ENCODE data around the gene TNS1. TPM values are rescaled to one million over a fixed set of nuclear protein-coding genes. Genes with fewer than 3 reads are reported as not detected.

Gene TNS1
- total RNA-seq, 1 donor from 2014 or later = 0.13 TPM

DNA sequence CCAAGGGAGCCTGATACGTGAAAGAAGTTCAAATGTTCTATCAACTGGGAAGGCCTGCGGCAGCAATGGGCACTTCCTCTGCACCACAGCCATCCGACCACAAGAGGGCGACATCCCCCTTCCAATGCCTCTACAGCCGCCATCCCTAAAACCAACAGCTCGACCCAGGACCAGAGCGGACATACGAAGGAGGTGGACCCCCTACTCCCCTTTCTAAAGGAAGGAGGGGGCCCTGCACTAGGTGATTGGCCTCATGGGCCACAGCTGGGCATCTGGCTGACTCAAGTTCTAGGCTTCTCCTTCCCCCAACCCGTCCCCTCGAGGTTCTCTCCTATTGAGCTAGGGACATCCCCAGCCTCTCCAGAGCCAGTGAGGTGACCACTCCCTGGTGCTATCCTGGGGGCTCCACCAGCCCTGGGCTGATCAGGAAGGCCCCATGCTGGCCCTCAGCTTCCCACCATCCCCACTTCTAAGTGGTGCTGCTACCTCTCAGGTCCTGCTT, 217.2 kb downstream of the TNS1 start:
- POLR2A ChIA-PET = interaction anchor here (0.6 kb wide), 2 partner anchors 442 to 797 kb away, joined by 3 read pairs; no protein-coding TSS in a partner anchor
- Mint-ChIP-seq H3K27ac (no peak overlapping the region), H3K27me3 (no peaks in the 10 kb centered on the region), H3K4me1 (peaks cover 18% of the 10 kb centered on the region), H3K9me3 (peaks cover 13% of the 10 kb centered on the region), H3K36me3 (ENCODE audit: low read depth) (no peaks in the 10 kb centered on the region), H3K4me3 (no peak overlapping the region)
- intact Hi-C loops (cut with micrococcal nuclease) = loop anchor here (1.0 kb wide), 5 partner anchors 101 to 283 kb away; no protein-coding TSS in a partner anchor
- TF ChIP-seq, protein P1, sequence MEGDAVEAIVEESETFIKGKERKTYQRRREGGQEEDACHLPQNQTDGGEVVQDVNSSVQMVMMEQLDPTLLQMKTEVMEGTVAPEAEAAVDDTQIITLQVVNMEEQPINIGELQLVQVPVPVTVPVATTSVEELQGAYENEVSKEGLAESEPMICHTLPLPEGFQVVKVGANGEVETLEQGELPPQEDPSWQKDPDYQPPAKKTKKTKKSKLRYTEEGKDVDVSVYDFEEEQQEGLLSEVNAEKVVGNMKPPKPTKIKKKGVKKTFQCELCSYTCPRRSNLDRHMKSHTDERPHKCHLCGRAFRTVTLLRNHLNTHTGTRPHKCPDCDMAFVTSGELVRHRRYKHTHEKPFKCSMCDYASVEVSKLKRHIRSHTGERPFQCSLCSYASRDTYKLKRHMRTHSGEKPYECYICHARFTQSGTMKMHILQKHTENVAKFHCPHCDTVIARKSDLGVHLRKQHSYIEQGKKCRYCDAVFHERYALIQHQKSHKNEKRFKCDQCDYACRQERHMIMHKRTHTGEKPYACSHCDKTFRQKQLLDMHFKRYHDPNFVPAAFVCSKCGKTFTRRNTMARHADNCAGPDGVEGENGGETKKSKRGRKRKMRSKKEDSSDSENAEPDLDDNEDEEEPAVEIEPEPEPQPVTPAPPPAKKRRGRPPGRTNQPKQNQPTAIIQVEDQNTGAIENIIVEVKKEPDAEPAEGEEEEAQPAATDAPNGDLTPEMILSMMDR (IDR thresholded peaks at IDR 0.05) = peak; percentile 80
- CTCF ChIA-PET = interaction anchor here (0.6 to 9.5 kb wide), 33 partner anchors 9 to 1119 kb away, joined by 3 to 235 read pairs (median 4); partner anchors contain the start of gene RUFY4
- DNase-seq (peak; percentile 75), ATAC-seq (ENCODE audit: low read depth) (peak; percentile 58)

DNA sequence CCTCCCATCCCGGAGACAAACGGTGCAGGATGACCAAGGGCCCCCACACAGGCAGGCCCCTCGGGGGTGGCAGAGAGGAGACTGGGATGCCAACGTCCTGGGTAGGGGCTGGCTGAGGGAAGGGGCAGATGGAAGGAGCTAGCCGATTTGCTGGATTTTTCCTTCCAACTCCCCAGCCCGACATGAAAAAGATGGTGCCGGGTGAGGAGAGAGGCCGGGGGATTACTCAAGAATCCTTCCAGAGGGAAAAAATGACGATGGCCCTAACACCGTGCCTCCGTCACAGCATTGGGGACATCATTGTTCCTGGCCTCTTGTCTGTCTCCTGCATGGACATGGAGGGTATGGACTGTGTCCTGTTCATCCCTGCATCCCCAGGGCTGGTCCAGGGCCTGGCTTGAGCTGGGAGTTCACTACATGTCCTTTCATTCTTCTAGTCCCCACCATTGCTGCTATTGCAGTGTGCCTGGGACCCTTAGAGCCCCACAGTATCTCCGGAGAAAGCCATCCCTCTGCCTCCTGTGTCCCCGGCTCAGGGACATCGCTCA, 217.7 kb downstream of the TNS1 start:
- peaks cover 13% of the 10 kb centered on the region for H3K9me3 Mint-ChIP-seq

GRCh38 chr2:217783243-217783642, 219.6 kb downstream of the TNS1 start:
- Mint-ChIP-seq H3K27me3 (peaks cover 4% of the 10 kb centered on the region), H3K4me1 (peaks cover 3% of the 10 kb centered on the region), H3K27ac (no peak overlapping the region), H3K36me3 (ENCODE audit: low read depth) (no peaks in the 10 kb centered on the region), H3K4me3 (no peak overlapping the region), H3K9me3 (peaks cover 13% of the 10 kb centered on the region)
- POLR2A ChIA-PET = no interaction called here
- CTCF ChIA-PET = interaction anchor here (1.4 to 1.7 kb wide), 2 partner anchors 103 to 211 kb away, joined by 4 to 9 read pairs; no protein-coding TSS in a partner anchor
- no peak for DNase-seq
- ATAC-seq (ENCODE audit: low read depth) = no peak
- TF ChIP-seq, protein P1 (IDR thresholded peaks at IDR 0.05) = no peak
- intact Hi-C loops (cut with micrococcal nuclease) = no loop called here

More for the DNA sequence above, 217.7 kb downstream of the TNS1 start:
- DNase-seq (no peak), ATAC-seq (ENCODE audit: low read depth) (no peak)
- H3K27ac Mint-ChIP-seq = no peak overlapping the region
- POLR2A ChIA-PET = interaction anchor here (0.6 kb wide), 1 partner anchor 798 kb away, joined by 3 read pairs; no protein-coding TSS in a partner anchor
- CTCF ChIA-PET = interaction anchor here (0.7 to 9.5 kb wide), 29 partner anchors 9 to 1118 kb away, joined by 3 to 235 read pairs (median 4); partner anchors contain the start of gene RUFY4
- H3K4me1 Mint-ChIP-seq = peaks cover 13% of the 10 kb centered on the region
- no peaks in the 10 kb centered on the region for H3K36me3 Mint-ChIP-seq (ENCODE audit: low read depth)
- no peak overlapping the region for H3K4me3 Mint-ChIP-seq
- TF ChIP-seq, protein P1 (IDR thresholded peaks at IDR 0.05) = no peak
- intact Hi-C loops (cut with micrococcal nuclease) = loop anchor here (1.0 kb wide), 5 partner anchors 101 to 283 kb away; no protein-coding TSS in a partner anchor
- no peaks in the 10 kb centered on the region for H3K27me3 Mint-ChIP-seq

DNA sequence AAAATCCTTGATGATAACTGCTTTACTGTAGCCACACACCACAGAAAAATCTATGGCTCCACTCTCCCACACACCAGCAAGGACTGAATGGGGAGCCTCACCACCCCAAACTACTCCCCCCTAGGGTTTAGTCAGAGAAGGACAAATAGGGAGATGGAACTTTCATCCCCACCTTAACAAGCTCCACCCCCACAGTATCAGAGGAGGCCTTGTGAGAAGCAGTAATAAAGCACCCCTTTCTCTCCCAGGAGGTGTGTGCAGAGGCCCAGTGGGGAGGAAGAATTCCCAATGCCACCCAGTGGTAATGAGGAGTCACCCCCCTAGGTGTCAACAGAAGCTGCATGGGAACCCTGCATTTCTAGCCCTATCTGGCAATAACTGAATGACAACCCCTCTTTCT, 224.9 kb downstream of the TNS1 start:
- no peak for ATAC-seq (ENCODE audit: low read depth)
- no peak overlapping the region for H3K27ac Mint-ChIP-seq
- DNase-seq = no peak
- CTCF ChIA-PET = interaction anchor here (1.4 kb wide), 1 partner anchor 11 kb away, joined by 4 read pairs; no protein-coding TSS in a partner anchor
- H3K9me3 Mint-ChIP-seq = peaks cover 2% of the 10 kb centered on the region
- no peaks in the 10 kb centered on the region for H3K36me3 Mint-ChIP-seq (ENCODE audit: low read depth)
- POLR2A ChIA-PET = no interaction called here
- peaks cover 10% of the 10 kb centered on the region for H3K27me3 Mint-ChIP-seq
- H3K4me1 Mint-ChIP-seq = no peaks in the 10 kb centered on the region
- H3K4me3 Mint-ChIP-seq = no peak overlapping the region
- intact Hi-C loops (cut with micrococcal nuclease) = no loop called here
- TF ChIP-seq, protein P1 (IDR thresholded peaks at IDR 0.05) = no peak

DNA sequence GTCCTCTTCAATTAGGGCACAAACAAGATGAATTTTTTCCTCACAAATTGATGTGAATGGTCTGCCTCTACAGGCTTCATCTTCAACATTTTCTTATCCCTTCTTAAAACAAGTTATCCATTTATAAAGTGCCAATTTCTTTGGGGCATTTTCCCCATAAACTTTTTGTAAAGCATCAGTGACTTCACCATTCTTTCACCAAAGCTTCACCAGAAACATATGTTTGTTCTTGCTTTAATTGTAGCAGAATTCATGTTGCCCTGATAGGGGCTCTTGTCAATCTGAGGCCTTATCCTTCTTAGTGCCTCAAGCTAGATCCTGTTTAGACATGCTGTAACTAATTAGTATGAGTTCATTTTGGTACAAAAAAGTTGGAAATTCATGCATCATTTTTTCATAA, 226.2 kb downstream of the TNS1 start:
- TF ChIP-seq, protein P1 (IDR thresholded peaks at IDR 0.05) = no peak
- Mint-ChIP-seq H3K9me3 (no peaks in the 10 kb centered on the region), H3K4me1 (no peaks in the 10 kb centered on the region), H3K4me3 (no peak overlapping the region), H3K36me3 (ENCODE audit: low read depth) (no peaks in the 10 kb centered on the region), H3K27me3 (peaks cover 10% of the 10 kb centered on the region), H3K27ac (no peak overlapping the region)
- ChIA-PET CTCF (interaction anchor here (1.8 kb wide), 1 partner anchor 10 kb away, joined by 7 read pairs; no protein-coding TSS in a partner anchor), POLR2A (interaction anchor here (0.6 kb wide), 1 partner anchor 141 kb away, joined by 5 read pairs; no protein-coding TSS in a partner anchor)
- no peak for ATAC-seq (ENCODE audit: low read depth)
- DNase-seq = no peak
- intact Hi-C loops (cut with micrococcal nuclease) = no loop called here

Data from activated B cell treated with CpG ODN at 0.5 μM for 24 hours (primary cell).